Smooth muscle cell (in vitro differentiated cells): ENCODE measurements around the gene CD52. TPM values are rescaled to one million over a fixed set of nuclear protein-coding genes. Genes with fewer than 3 reads are reported as not detected.

Source experiments
- DNase-seq: peaks from one replicate; lab custom pipeline; 2025; ENCODE audit not compliant: unreplicated experiment; lab: John Stamatoyannopoulos, UW
- H2AFZ ChIP-seq: fragments of 200-600 bp; sonication (generic); 2 replicates; pipeline ENCODE4 v1.6.0; 2016; ENCODE audit warnings: antibody characterized with exemption, low read depth, mild to moderate bottlenecking
- H3F3A ChIP-seq: fragments of 200-600 bp; sonication (generic); 2 replicates; pipeline ENCODE4 v1.6.0; 2017; ENCODE audit warnings: antibody characterized with exemption, low read depth
- H3K27ac ChIP-seq: fragments of 200-600 bp; sonication (generic); 2 replicates; pipeline ENCODE4 v1.5.1; 2016; ENCODE audit warnings: low read depth, mild to moderate bottlenecking
- H3K27me3 ChIP-seq: fragments of 200-600 bp; sonication (generic); 2 replicates; pipeline ENCODE4 v1.6.1; 2016; ENCODE audit warnings: low read depth, mild to moderate bottlenecking
- H3K36me3 ChIP-seq: fragments of 200-600 bp; sonication (generic); 2 replicates; pipeline ENCODE4 v1.5.1; 2016; ENCODE audit warnings: low read depth
- H3K4me1 ChIP-seq: fragments of 200-600 bp; sonication (generic); 2 replicates; pipeline ENCODE4 v1.5.1; 2016; ENCODE audit warnings: low read depth
- H3K4me2 ChIP-seq: fragments of 200-600 bp; sonication (generic); 2 replicates; pipeline ENCODE4 v1.6.0; 2016; ENCODE audit warnings: mild to moderate bottlenecking
- H3K4me3 ChIP-seq: fragments of 200-600 bp; sonication (generic); 2 replicates; pipeline ENCODE4 v1.5.1; 2016; ENCODE audit warnings: mild to moderate bottlenecking
- H3K79me2 ChIP-seq: fragments of 200-600 bp; sonication (generic); 2 replicates; pipeline ENCODE4 v1.6.0; 2016; ENCODE audit warnings: low read depth, mild to moderate bottlenecking
- H3K9ac ChIP-seq: fragments of 200-600 bp; sonication (generic); 2 replicates; pipeline ENCODE4 v1.6.0; 2016; ENCODE audit warnings: low read depth
- H3K9me3 ChIP-seq: fragments of 200-600 bp; sonication (generic); replicated peaks from 2 replicates; pipeline ENCODE4 v1.5.1; 2016; ENCODE audit warnings: low read depth
- H4K20me1 ChIP-seq: fragments of 200-600 bp; sonication (generic); 2 replicates; pipeline ENCODE4 v1.6.0; 2016; ENCODE audit warnings: low read depth
- WGBS: methylation state at CpG from one replicate; pipeline ENCODE4 v1.1.7; 2016; ENCODE audit warnings: low lambda C conversion rate; 5-methylcytosine and 5-hydroxymethylcytosine counted together
- polyA plus RNA-seq: library from polyadenylated mRNA; unstranded; fragments of >200 nt; fragmentation: Nextera tagmentation; extraction: Ambion mirVana; gene quantifications from 2 replicates; pipeline ENCODE4 v1.2.1, GENCODE V29; 2016
- total RNA-seq: library from RNA; depleted of rRNA; stranded (reverse); fragments of >200 nt; gene quantifications from 2 replicates; pipeline ENCODE4 v1.2.3, GENCODE V29; 2014
- TF ChIP-seq, protein P1 (sequence below): fragments of 200-600 bp; sonication (generic); IDR thresholded peaks from 2 replicates; pipeline ENCODE4 v1.5.1; 2017; ENCODE audit warnings: borderline replicate concordance, mild to moderate bottlenecking, antibody characterized with exemption; ENCODE audit not compliant: insufficient read depth, poor library complexity, severe bottlenecking

Gene CD52
- total and polyA plus RNA-seq, 2 experiments from 2014 or later = 0.39 TPM; not detected in 1

DNA sequence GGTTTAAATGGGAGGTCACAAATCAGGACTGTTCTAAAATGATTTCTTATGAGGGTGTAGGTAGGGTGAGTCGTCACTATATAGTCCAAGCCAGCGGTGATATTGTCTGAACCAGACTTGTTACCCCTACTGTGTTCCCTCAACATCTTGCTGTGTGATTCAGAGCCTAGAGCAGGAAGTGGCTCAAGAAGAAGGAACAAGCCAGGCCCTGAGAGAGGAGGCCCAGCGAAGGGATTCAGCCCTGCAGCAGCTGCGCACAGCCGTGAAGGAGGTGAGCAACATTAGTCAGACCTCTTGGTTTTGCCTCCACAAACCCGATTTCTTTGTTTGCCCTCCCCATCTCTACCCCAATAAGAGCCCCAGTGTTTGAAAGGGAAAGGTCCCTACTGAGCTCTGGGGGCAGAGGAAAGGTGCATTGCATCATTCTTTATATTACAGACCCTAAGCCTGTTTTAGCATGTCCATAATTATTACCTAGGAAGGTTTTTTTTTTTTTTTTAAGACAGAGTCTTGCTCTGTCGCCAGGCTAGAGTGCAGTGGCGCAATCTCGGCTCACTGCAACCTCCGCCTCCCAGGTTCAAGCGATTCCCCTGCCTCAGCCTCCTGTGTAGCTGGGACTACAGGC lies 42.8 kb upstream of the CD52 start:
- H2AFZ ChIP-seq = no peak overlapping the region
- no peaks in the 10 kb centered on the region for H3K9me3 ChIP-seq
- H3K79me2 ChIP-seq = no peaks in the 10 kb centered on the region
- 70% methylated on average over 11 of the region's 11 CpGs for WGBS
- no peak overlapping the region for H3K4me3 ChIP-seq
- DNase-seq = no peak
- no peaks in the 10 kb centered on the region for H3K36me3 ChIP-seq
- no peak overlapping the region for H3K9ac ChIP-seq
- no peaks in the 10 kb centered on the region for H4K20me1 ChIP-seq
- H3K4me1 ChIP-seq = peaks cover 34% of the 10 kb centered on the region
- TF ChIP-seq, protein P1, sequence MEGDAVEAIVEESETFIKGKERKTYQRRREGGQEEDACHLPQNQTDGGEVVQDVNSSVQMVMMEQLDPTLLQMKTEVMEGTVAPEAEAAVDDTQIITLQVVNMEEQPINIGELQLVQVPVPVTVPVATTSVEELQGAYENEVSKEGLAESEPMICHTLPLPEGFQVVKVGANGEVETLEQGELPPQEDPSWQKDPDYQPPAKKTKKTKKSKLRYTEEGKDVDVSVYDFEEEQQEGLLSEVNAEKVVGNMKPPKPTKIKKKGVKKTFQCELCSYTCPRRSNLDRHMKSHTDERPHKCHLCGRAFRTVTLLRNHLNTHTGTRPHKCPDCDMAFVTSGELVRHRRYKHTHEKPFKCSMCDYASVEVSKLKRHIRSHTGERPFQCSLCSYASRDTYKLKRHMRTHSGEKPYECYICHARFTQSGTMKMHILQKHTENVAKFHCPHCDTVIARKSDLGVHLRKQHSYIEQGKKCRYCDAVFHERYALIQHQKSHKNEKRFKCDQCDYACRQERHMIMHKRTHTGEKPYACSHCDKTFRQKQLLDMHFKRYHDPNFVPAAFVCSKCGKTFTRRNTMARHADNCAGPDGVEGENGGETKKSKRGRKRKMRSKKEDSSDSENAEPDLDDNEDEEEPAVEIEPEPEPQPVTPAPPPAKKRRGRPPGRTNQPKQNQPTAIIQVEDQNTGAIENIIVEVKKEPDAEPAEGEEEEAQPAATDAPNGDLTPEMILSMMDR = no peak
- peak overlapping the region; percentile 44 for H3K4me2 ChIP-seq
- peaks cover 43% of the 10 kb centered on the region for H3F3A ChIP-seq
- H3K27ac ChIP-seq = peak overlapping the region; percentile 96
- H3K27me3 ChIP-seq = no peaks in the 10 kb centered on the region

DNA sequence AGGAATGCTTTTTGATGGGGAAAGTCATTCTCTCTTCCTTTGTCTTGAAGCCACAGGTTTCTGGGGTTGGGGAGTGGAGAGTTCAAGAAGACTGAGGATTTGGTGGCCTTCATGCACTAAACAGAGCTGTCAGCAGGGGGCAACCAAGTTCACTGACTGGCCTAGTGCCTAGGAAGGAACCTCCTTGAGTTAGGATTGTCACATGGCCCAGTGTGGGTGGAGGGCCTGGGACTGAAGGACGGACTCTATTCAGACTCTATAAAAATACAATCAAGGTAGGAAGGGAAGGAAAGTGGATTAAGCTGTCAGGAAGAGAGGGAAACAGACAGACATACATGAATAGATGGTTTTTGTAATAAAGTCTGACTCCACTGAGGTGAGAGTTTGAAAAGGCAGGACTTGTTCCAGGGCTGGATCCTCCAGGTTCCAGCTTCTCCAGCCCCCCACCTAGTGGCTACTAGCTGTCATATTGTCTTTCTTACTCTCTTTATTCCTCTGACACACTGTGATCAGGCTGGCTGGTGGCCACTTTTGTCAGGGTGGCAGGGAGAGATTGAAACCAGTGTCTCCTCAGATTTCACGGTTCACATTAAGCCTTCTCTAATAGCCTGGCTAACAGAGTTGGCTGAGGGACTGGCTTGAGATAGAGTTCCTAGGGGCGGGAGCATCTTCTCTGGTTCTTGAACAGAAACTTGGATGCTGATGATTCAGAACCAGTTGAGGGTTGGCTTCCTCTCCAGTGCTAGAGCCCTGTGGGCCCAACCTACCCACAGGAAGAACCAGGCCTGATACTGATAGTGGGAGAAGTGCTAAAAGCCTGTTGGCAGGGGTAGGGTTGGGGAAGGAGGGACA lies 42.0 kb upstream of the CD52 start:
- no peaks in the 10 kb centered on the region for H3K9me3 ChIP-seq
- H2AFZ ChIP-seq = no peak overlapping the region
- H3K4me1 ChIP-seq = peaks cover 38% of the 10 kb centered on the region
- H3K36me3 ChIP-seq = no peaks in the 10 kb centered on the region
- peak; percentile 31 for DNase-seq
- peaks cover 43% of the 10 kb centered on the region for H3F3A ChIP-seq
- H3K9ac ChIP-seq = peak overlapping the region; percentile 41
- peaks cover 5% of the 10 kb centered on the region for H4K20me1 ChIP-seq
- TF ChIP-seq, protein P1 = peak; percentile 63
- H3K27me3 ChIP-seq = no peaks in the 10 kb centered on the region
- H3K4me2 ChIP-seq = peak overlapping the region; percentile 44
- H3K4me3 ChIP-seq = no peak overlapping the region
- H3K27ac ChIP-seq = peak overlapping the region; percentile 96
- WGBS = 4% methylated on average over 3 of the region's 3 CpGs
- H3K79me2 ChIP-seq = no peaks in the 10 kb centered on the region

DNA sequence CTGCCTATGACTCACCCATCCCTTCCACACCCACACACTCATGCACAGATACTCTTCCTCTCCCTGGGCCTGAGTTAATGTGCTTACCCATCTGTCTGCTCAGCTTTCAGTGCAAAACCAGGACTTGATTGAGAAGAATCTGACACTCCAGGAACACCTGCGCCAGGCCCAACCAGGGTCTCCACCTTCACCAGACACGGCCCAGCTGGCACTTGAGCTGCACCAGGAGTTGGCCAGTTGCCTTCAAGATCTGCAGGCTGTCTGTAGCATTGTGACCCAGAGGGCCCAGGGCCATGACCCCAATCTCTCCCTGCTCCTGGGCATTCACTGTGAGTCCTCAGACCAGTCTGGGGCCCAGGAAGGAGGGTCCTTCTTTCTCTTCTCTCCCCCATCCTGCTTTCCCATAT lies 41.3 kb upstream of the CD52 start:
- no peak for DNase-seq
- TF ChIP-seq, protein P1 = no peak
- H3K4me2 ChIP-seq = peak overlapping the region; percentile 94
- H3K4me3 ChIP-seq = no peak overlapping the region
- no peak overlapping the region for H2AFZ ChIP-seq
- H3K79me2 ChIP-seq = no peaks in the 10 kb centered on the region
- H3K9me3 ChIP-seq = no peaks in the 10 kb centered on the region
- peak overlapping the region; percentile 8 for H3K9ac ChIP-seq
- H3K36me3 ChIP-seq = no peaks in the 10 kb centered on the region
- WGBS = 86% methylated on average over 2 of the region's 2 CpGs
- peaks cover 11% of the 10 kb centered on the region for H4K20me1 ChIP-seq
- no peaks in the 10 kb centered on the region for H3K27me3 ChIP-seq
- peaks cover 43% of the 10 kb centered on the region for H3F3A ChIP-seq
- H3K27ac ChIP-seq = peak overlapping the region; percentile 96
- peaks cover 44% of the 10 kb centered on the region for H3K4me1 ChIP-seq
